Measurements from ENCODE around the gene BAIAP3.

Gene BAIAP3

DNA sequence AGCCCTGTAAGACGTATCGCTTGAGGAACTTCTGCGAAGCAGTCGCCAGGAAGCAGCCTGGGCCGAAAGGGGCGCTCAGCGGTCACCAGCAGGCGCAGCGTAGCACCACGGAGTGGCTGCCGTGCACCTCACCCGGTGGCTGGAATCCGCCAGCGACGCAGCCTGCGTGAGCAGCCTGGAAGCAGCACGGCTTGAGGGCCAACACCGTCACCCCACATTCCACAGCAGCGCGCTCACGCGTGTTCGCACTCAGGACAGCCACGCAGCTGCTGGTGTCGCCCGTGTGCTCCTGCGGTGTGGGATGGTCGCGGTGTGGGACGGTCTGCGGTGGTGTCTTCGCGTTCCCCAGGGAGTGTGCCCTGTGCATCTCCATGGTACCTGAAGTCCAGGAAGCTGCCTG, 14.4 kb upstream of the BAIAP3 start:
- no peak overlapping the region for H3K27ac ChIP-seq (ENCODE audit: low read length)
- no peak overlapping the region for H3K9ac ChIP-seq (ENCODE audit: low read depth, low read length)
- no peak overlapping the region for H3K4me2 ChIP-seq (ENCODE audit: insufficient read depth, low read length)
- H2AFZ ChIP-seq (ENCODE audit: low read depth, low read length) = no peak overlapping the region
- no peaks in the 10 kb centered on the region for H3K9me3 ChIP-seq (ENCODE audit: insufficient read depth, low read length, severe bottlenecking)
- peaks cover 69% of the 10 kb centered on the region for H3K79me2 ChIP-seq (ENCODE audit: insufficient read depth, low read length)
- no peaks in the 10 kb centered on the region; the same call in 1 of the 2 replicates for H3K4me1 ChIP-seq (ENCODE audit: insufficient read depth, low read length)
- H3K27me3 ChIP-seq (ENCODE audit: insufficient read depth, low read length, poor library complexity) = no peaks in the 10 kb centered on the region
- H3K4me3 ChIP-seq (ENCODE audit: low read depth in 1 of 2, low read length in 2 of 2) = no peak overlapping the region
- DNase-seq = no peak
- H4K20me1 ChIP-seq (ENCODE audit: insufficient read depth, low read length) = peaks cover 85% of the 10 kb centered on the region
- ATAC-seq (ENCODE audit: insufficient read depth, low read depth) = no peak
- TF ChIP-seq, protein P1, sequence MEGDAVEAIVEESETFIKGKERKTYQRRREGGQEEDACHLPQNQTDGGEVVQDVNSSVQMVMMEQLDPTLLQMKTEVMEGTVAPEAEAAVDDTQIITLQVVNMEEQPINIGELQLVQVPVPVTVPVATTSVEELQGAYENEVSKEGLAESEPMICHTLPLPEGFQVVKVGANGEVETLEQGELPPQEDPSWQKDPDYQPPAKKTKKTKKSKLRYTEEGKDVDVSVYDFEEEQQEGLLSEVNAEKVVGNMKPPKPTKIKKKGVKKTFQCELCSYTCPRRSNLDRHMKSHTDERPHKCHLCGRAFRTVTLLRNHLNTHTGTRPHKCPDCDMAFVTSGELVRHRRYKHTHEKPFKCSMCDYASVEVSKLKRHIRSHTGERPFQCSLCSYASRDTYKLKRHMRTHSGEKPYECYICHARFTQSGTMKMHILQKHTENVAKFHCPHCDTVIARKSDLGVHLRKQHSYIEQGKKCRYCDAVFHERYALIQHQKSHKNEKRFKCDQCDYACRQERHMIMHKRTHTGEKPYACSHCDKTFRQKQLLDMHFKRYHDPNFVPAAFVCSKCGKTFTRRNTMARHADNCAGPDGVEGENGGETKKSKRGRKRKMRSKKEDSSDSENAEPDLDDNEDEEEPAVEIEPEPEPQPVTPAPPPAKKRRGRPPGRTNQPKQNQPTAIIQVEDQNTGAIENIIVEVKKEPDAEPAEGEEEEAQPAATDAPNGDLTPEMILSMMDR (IDR thresholded peaks at IDR 0.05; ENCODE audit: borderline replicate concordance, extremely low read depth, low read length, poor library complexity, severe bottlenecking) = no peak
- no peak for TF ChIP-seq EZH2 (IDR thresholded peaks at IDR 0.05; ENCODE audit: borderline replicate concordance, low read depth, low read length, severe bottlenecking)
- H3K36me3 ChIP-seq (ENCODE audit: insufficient read depth, low read length) = peaks cover 96% of the 10 kb centered on the region

DNA sequence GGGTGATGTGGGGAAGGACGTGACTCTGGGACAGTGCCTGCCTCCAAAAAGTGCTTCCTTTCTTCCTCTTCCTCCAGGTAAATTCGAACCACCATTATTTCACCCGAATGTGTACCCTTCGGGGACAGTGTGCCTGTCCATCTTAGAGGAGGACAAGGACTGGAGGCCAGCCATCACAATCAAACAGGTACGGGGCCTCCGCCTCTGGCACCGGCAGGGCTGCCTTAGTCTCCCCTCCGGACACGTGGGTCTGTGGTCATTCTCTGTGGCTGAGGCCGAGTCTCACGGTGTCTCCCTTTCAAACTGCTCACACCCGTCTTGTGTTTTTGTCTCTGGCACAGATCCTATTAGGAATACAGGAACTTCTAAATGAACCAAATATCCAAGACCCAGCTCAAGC, 13.3 kb upstream of the BAIAP3 start:
- H3K9ac ChIP-seq (ENCODE audit: low read depth, low read length) = no peak overlapping the region
- TF ChIP-seq, protein P1 (IDR thresholded peaks at IDR 0.05; ENCODE audit: borderline replicate concordance, extremely low read depth, low read length, poor library complexity, severe bottlenecking) = no peak
- no peak for TF ChIP-seq EZH2 (IDR thresholded peaks at IDR 0.05; ENCODE audit: borderline replicate concordance, low read depth, low read length, severe bottlenecking)

DNA sequence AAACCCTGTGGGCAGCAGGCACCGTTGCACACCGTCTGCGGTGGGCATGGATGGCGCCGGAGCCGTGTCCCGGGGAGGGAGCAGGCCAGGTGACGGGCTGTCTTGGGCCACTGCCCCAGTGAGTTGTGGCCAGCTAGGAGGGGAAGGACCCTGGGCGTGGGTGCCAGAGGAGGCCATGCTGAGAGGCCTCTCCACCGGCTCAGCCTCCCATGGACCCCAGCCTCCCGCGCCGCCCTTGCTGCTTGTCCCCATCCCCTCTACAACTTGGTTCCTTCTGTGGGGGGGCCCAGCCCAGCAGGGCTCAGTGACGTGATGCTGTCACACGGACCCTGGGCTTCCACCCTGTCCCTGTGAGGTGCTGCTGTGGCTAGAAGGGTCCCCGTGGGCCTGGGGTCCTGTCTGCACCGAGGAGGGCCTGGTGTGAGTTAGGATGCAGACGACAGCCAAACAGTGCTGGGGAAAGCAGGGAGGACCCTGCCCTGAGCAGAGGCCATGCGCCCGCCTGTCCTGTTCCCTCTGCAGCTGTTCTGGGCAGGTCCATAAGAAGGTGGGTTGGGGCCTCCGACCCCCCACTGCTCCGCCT, 12.7 kb upstream of the BAIAP3 start:
- ATAC-seq (ENCODE audit: insufficient read depth, low read depth) = 0 out of 3 replicates have a peak, but pooled peaks have one; percentile 7
- no peak overlapping the region for H2AFZ ChIP-seq (ENCODE audit: low read depth, low read length)
- no peak overlapping the region for H3K27ac ChIP-seq (ENCODE audit: low read length)
- no peak overlapping the region for H3K4me2 ChIP-seq (ENCODE audit: insufficient read depth, low read length)
- TF ChIP-seq EZH2 (IDR thresholded peaks at IDR 0.05; ENCODE audit: borderline replicate concordance, low read depth, low read length, severe bottlenecking) = no peak
- H3K9ac ChIP-seq (ENCODE audit: low read depth, low read length) = no peak overlapping the region
- peaks cover 96% of the 10 kb centered on the region for H3K36me3 ChIP-seq (ENCODE audit: insufficient read depth, low read length)
- no peaks in the 10 kb centered on the region for H3K4me1 ChIP-seq (ENCODE audit: insufficient read depth, low read length)
- H3K4me3 ChIP-seq (ENCODE audit: low read depth in 1 of 2, low read length in 2 of 2) = no peak overlapping the region
- no peaks in the 10 kb centered on the region for H3K27me3 ChIP-seq (ENCODE audit: insufficient read depth, low read length, poor library complexity)
- peaks cover 84% of the 10 kb centered on the region for H4K20me1 ChIP-seq (ENCODE audit: insufficient read depth, low read length)
- peaks cover 51% of the 10 kb centered on the region for H3K79me2 ChIP-seq (ENCODE audit: insufficient read depth, low read length)
- no peaks in the 10 kb centered on the region for H3K9me3 ChIP-seq (ENCODE audit: insufficient read depth, low read length, severe bottlenecking)
- DNase-seq = no peak

More for the DNA sequence above, 13.3 kb upstream of the BAIAP3 start:
- H3K36me3 ChIP-seq (ENCODE audit: insufficient read depth, low read length) = peaks cover 96% of the 10 kb centered on the region
- no peak overlapping the region for H2AFZ ChIP-seq (ENCODE audit: low read depth, low read length)
- ATAC-seq (ENCODE audit: insufficient read depth, low read depth) (no peak), DNase-seq (no peak)
- no peaks in the 10 kb centered on the region for H3K4me1 ChIP-seq (ENCODE audit: insufficient read depth, low read length)
- H3K4me3 ChIP-seq (ENCODE audit: low read depth in 1 of 2, low read length in 2 of 2) = no peak overlapping the region
- H3K4me2 ChIP-seq (ENCODE audit: insufficient read depth, low read length) = no peak overlapping the region
- no peaks in the 10 kb centered on the region for H3K27me3 ChIP-seq (ENCODE audit: insufficient read depth, low read length, poor library complexity)
- no peaks in the 10 kb centered on the region for H3K9me3 ChIP-seq (ENCODE audit: insufficient read depth, low read length, severe bottlenecking)
- peaks cover 58% of the 10 kb centered on the region for H3K79me2 ChIP-seq (ENCODE audit: insufficient read depth, low read length)
- H3K27ac ChIP-seq (ENCODE audit: low read length) = no peak overlapping the region
- peaks cover 84% of the 10 kb centered on the region for H4K20me1 ChIP-seq (ENCODE audit: insufficient read depth, low read length)

DNA sequence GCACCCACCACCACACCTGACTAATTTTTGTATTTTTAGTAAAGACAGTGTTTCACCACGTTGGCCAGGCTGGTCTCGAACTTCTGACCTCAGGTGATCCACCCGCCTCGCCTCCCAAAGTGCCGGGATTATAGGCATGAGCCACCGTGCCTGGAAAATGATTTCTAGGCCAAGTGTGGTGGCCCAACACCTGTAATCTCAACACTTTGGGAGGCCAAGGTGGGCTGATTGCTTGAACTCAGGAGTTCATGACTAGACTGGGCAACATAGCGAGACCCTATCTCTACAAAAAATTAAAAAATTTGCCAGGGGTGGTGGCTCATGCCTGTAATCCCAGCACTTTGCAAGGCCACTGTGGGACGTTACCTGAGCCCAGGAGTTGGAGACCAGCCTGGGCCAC, 11.0 kb upstream of the BAIAP3 start:
- no peak for ATAC-seq (ENCODE audit: insufficient read depth, low read depth)
- Histone ChIP-seq H2AFZ (ENCODE audit: low read depth, low read length) (no peak overlapping the region), H3K9me3 (ENCODE audit: insufficient read depth, low read length, severe bottlenecking) (no peaks in the 10 kb centered on the region), H3K79me2 (ENCODE audit: insufficient read depth, low read length) (peaks cover 35% of the 10 kb centered on the region), H3K9ac (ENCODE audit: low read depth, low read length) (no peak overlapping the region), H3K4me3 (ENCODE audit: low read depth in 1 of 2, low read length in 2 of 2) (no peak overlapping the region), H4K20me1 (ENCODE audit: insufficient read depth, low read length) (peaks cover 81% of the 10 kb centered on the region), H3K4me1 (ENCODE audit: insufficient read depth, low read length) (no peaks in the 10 kb centered on the region), H3K4me2 (ENCODE audit: insufficient read depth, low read length) (no peak overlapping the region), H3K27ac (ENCODE audit: low read length) (no peak overlapping the region), H3K36me3 (ENCODE audit: insufficient read depth, low read length) (peaks cover 79% of the 10 kb centered on the region), H3K27me3 (ENCODE audit: insufficient read depth, low read length, poor library complexity) (no peaks in the 10 kb centered on the region)
- TF ChIP-seq, protein P1 (IDR thresholded peaks at IDR 0.05; ENCODE audit: borderline replicate concordance, extremely low read depth, low read length, poor library complexity, severe bottlenecking) = no peak
- TF ChIP-seq EZH2 (IDR thresholded peaks at IDR 0.05; ENCODE audit: borderline replicate concordance, low read depth, low read length, severe bottlenecking) = no peak
- no peak for DNase-seq
